ENCODE measurements around the gene ECHDC3.
"Not testable (repeated sequence)": the region's sequence is repeated elsewhere in the genome, so short reads cannot be mapped to it uniquely, and the experiment has no call there.

Gene ECHDC3

GRCh38 chr10:11742009-11742778, at the start of gene ECHDC3:
TSS of gene ECHDC3 (plus strand) at chr10:11742382. CDS start at chr10:11742577, 195 bp downstream.
- no peak for DNase-seq

GRCh38 chr10:11693376-11693775, 48.8 kb upstream of the ECHDC3 start:
- no peak for DNase-seq

DNA sequence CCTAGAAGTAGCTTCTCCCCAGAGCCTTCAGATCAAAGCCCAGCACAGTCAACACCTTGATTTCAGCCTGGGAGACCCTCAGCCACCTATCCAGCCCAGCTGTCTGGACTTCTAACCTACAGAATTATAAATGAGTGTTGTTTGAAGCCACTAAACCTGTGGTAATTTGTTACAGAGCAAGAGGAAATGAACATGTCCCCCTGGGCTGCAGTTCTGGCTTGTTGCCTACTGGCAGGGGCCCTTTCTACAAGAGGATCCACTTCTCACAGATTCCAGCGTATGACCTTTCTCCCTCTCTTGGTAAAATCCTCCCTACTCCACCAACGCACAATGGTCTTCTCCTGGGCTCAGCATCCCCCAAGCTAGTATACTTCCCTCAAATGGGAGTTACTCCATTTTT, 46.4 kb upstream of the ECHDC3 start:
- no peak for DNase-seq

DNA sequence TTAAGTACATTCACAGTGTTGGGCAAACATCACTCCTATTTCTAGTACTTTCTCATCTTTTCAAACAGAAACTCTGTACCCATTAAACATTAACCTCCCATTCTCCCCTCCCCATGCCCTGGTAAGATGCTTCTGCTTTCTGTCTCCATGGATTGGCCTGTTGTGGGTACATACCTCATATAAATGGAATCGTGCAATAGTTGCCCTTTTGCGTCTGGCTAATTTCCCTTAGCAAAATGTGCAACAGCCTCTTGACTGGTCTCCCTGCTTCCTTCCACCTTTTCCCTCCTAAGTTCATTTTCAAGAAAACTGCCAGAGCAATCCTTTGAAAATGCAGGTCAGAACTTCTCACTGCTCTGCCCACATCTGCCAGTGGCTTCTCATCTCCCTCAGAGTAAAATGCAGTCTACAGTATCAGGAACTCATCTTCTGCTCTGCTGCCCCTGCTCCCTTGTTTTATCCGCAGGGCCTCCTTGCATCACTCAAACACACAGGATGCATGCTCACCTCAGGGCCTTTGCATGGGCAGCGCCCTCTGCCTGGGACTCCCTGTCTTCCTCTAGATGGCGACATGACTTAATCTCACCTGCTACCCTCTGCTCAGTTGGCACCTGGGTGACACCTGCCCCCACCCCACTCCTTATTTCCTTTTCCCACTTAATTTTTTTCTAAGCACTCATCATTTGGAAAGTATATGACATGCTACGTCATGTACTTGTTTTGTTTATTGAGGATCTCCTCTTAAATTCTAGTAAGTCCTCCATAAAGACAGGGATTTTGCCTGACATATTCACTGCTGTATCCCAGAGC, 44.3 kb upstream of the ECHDC3 start:
- DNase-seq: no peak

- peak; percentile 33 to 46 for DNase-seq
Observed at GRCh38 chr10:11698691-11699549, 43.3 kb upstream of the ECHDC3 start.

DNA sequence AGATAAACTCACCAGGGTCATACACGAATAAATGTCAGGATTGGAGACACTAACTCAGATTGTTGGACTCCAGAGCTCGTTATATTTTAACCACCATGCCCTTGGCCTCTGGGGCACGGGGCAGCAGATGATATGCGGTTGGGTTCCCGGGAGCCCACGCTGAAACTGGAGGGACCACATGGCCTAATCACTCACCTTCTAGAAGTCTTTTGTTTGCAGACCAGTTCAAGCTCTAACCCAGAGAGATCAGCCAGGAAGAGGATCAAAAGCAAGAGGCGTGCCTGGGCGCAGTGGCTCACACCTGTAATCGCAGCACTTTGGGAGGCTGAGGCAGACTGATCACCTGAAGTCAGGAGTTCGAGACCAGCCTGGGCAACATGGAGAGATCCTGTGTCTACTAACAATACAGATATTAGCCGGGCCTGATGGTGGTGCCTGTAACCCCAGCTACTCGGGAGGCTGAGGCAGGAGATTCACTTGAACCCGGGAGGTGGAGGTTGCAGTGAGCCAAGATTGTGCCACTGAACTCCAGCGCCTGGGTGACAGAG, 42.6 kb upstream of the ECHDC3 start:
- DNase-seq: no peak

- no peak for DNase-seq
Observed at GRCh38 chr10:11700539-11700938, 41.6 kb upstream of the ECHDC3 start.

- no peak for DNase-seq
Observed at GRCh38 chr10:11701451-11702095, 40.6 kb upstream of the ECHDC3 start.

DNA sequence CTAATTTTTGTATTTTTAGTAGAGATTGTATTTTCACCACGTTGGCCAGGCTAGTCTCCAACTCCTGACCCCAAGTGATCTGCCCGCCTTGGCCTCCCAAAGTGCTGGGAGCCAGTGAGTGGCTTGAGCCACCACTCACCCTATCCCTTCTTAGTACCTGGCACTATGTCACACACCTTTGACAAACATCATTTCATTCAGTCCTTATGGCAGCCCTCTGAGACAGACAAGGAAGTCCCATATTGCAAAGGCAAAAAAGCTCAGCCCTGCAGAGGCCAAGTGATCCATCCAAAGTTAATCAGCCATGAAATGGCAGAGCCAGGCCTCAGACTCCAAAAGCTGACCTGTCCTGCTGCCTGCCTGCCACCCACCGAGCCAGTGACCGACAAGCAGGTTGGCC, 39.9 kb upstream of the ECHDC3 start:
- no peak for DNase-seq

DNA sequence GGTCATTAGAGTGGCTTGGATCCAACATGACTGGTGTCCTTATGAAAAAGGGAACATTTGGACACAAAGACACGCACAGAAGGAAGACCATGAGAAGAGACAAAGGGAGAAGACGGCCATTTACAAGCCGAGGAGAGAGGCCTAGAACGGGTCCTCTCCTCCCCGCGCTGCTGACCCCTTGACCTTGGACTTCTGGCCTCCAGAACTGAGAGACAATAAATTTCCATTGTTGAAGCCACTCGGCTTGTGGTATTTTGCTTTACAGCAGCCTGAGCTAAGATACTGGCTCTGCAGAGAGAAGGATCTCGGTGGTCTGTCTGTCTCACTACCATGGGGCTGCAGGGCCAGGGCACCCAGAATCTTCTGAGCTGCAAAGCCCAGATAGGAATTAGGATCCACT, 38.1 kb upstream of the ECHDC3 start:
- no peak for DNase-seq

- DNase-seq: no peak
Observed at GRCh38 chr10:11705722-11706121, 36.5 kb upstream of the ECHDC3 start.

DNA sequence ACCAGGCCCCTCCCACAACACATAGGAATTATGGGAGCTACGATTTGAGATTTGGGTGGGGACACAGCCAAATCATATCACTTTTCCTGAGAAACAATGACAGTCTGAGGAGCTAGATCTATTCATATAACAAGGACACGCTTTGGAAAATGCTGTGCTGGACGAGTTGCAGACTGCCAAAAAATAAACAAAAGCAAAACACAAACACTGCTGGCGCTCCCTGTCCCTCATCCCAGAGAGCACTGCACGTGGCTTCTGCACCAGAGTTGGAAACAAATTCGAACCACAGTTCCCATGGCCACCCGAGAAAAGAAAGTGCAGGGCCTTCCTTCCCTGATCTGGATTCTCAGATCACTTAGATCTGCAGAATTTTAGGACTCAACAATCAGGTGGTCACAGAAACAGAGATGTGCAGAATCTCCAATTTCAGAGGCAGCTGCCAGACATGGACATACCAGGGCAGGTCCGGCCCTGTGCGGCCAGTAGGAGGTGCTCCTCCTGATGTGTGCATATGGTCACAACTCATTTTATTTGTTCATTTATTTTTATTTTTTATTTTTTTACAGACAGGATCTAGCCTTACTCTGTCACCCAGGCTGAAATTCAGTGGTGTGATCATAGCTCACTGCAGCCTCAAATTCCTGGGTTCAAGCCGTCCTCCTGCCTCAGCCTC, 35.2 kb upstream of the ECHDC3 start:
- no peak for DNase-seq

- DNase-seq: no peak
Observed at GRCh38 chr10:11707624-11708350, 34.4 kb upstream of the ECHDC3 start.

GRCh38 chr10:11708801-11709200, 33.4 kb upstream of the ECHDC3 start:
- not testable (repeated sequence) for DNase-seq

- no peak for DNase-seq
Observed at GRCh38 chr10:11712744-11713143, 29.4 kb upstream of the ECHDC3 start.

- no peak for DNase-seq
Observed at GRCh38 chr10:11713186-11713743, 28.9 kb upstream of the ECHDC3 start.

DNA sequence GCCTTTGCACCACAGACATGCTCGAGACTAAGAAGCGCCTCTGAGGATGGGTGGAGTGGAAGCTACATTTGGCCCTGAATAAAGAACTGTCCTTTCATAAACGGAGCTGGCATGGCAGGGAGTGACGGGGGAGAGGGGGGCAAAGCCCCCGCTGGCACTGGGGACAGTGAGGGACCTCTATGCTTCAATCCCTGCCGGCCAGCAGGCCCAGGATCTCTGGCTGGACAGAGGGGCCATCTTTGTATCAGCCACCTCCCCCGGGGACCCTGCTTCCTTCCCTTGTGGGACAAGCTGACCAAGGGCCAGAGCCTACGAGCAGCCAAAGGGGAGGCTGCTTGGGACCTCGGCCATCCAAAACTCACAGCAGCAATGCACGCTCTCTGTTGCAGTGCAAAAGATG, 28.2 kb upstream of the ECHDC3 start:
- DNase-seq: no peak

DNA sequence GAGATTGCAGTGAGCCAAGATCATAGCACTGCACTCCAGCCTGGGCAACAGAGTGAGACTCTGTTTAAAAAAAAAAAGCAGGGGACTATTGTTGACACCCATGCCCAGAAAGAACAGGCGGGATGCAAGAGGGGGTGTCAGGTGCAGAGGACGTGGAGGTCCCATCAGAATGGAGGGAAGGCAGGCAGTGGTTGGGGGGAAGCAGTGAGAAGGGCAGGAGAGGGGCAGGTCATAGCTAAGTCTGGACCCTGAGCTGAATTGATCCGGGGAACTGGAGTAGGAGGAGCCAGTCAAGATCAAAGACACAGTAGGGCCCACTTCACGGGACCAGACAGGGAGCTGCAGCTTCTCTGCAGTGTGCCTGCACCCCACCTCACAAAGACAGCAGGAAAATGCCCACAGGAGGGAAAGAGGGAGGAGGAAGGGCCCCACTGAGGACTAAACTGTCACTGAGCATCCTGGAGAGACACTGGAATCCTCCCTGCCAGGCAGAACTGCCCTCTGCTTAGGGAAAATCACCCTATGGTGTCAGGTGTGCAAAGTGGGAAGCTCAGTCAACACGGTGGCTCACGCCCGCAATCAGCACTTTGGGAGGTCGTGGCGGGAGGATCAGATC, 27.3 kb upstream of the ECHDC3 start:
- no peak for DNase-seq

GRCh38 chr10:11715815-11716494, 26.2 kb upstream of the ECHDC3 start:
- no peak for DNase-seq

DNA sequence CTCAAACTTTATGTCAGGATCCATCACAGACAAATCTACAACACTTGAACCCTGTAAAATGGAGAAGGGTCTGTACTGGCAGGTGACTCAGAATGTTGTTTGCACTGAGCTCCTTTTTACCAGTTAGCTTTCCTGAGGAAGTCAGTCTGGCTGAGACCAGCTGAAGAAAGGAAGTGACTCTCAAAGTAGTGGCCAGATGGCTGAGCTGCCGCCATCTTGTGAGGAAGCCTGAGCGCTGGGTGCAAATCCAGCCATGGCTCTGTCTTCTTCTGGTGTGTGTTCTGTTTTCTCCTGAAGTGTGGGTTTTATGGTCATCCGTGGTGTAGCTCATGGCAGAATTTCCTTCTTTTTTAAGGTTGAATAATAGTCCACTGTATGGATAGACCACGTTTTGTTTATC, 25.5 kb upstream of the ECHDC3 start:
- DNase-seq: no peak
